H1 (cell line): Measurements from ENCODE around the gene PID1. TPM values are rescaled to one million over a fixed set of nuclear protein-coding genes. Genes with fewer than 3 reads are reported as not detected.

Source experiments
- CTCF ChIA-PET: fragments of 300-600 bp; sonication (Branson Sonifier 250); formaldehyde crosslinking; loops from one replicate; lab custom pipeline; 2021; ENCODE audit not compliant: partially characterized antibody; lab: Charles Lee
- POLR2A ChIA-PET: fragments of 300-600 bp; sonication (Branson Sonifier 250); formaldehyde crosslinking; loops from one replicate; lab custom pipeline; 2021; ENCODE audit warnings: inconsistent platforms; ENCODE audit not compliant: partially characterized antibody; lab: Charles Lee
- DNase-seq, 2 experiments: peaks; one replicate each; pipeline versions ENCODE4 v3.0.0 to v3.0.0-alpha.2; 2010 to 2022; ENCODE audit warnings: low spot score in 2 of 2, low read depth in 1 of 2, mixed read lengths in 1 of 2
- FAIRE-seq: peaks from 2 replicates; lab custom pipeline; 2011; peaks lifted over from hg19 to GRCh38; lab: Jason Lieb, UNC
- H2AFZ ChIP-seq: 2 replicates; pipeline ENCODE4 v1.8.1; 2012; ENCODE audit warnings: low read length, inconsistent platforms
- H2AK5ac ChIP-seq: 2 replicates; pipeline ENCODE4 v1.6.1; 2013; ENCODE audit warnings: low read depth, low read length
- H2BK120ac ChIP-seq: replicated peaks from 2 replicates; pipeline ENCODE3; 2013; ENCODE audit warnings: low read depth, low read length, inconsistent platforms
- H2BK12ac ChIP-seq: 2 replicates; pipeline ENCODE4 v1.6.1; 2013; ENCODE audit warnings: low read depth, low read length
- H2BK15ac ChIP-seq: 2 replicates; pipeline ENCODE4 v1.6.1; 2013; ENCODE audit warnings: low read length
- H2BK20ac ChIP-seq: 2 replicates; pipeline ENCODE4 v1.6.1; 2013; ENCODE audit warnings: low read length
- H2BK5ac ChIP-seq: 2 replicates; pipeline ENCODE4 v1.6.1; 2013; ENCODE audit warnings: low read depth, low read length
- H3K14ac ChIP-seq: 2 replicates; pipeline ENCODE4 v1.6.1; 2013; ENCODE audit warnings: inconsistent platforms; ENCODE audit not compliant: insufficient read length
- H3K18ac ChIP-seq: 2 replicates; pipeline ENCODE4 v1.6.1; 2013; ENCODE audit warnings: low read length; ENCODE audit errors: extremely low read depth
- H3K23ac ChIP-seq: 2 replicates; pipeline ENCODE4 v1.6.1; 2013; ENCODE audit warnings: inconsistent platforms; ENCODE audit not compliant: insufficient read length
- H3K23me2 ChIP-seq: 2 replicates; pipeline ENCODE4 v1.6.1; 2013; ENCODE audit warnings: low read depth, low read length
- H3K27ac ChIP-seq: 2 replicates; pipeline ENCODE4 v1.6.1; 2011; ENCODE audit warnings: low read depth, low read length, inconsistent platforms
- H3K27me3 ChIP-seq, 4 experiments: replicated peaks in 1 of 4; 1 replicate in 1 of 4; 2 replicates in 3 of 4; pipeline versions ENCODE4 v1.6.1 to v1.8.1; 2011 to 2013; ENCODE audit warnings: low read length in 3 of 4, mild to moderate bottlenecking in 3 of 4, inconsistent platforms in 2 of 4, mixed read lengths in 2 of 4, moderate library complexity in 1 of 4; ENCODE audit not compliant: control insufficient read depth in 3 of 4, insufficient read depth in 3 of 4; ENCODE audit errors: extremely low read depth in 1 of 4
- H3K36me3 ChIP-seq, 4 experiments: 2 replicates each; pipeline versions ENCODE4 v1.6.1 to v1.8.1; 2011 to 2013; ENCODE audit warnings: mild to moderate bottlenecking in 4 of 4, low read length in 3 of 4, moderate library complexity in 2 of 4, control low read depth in 1 of 4, inconsistent platforms in 1 of 4; ENCODE audit not compliant: insufficient read depth in 4 of 4, control insufficient read depth in 2 of 4
- H3K4ac ChIP-seq: replicated peaks from 2 replicates; pipeline ENCODE3; 2013; ENCODE audit warnings: low read length, low read depth, mixed read lengths, inconsistent platforms; ENCODE audit not compliant: insufficient read length
- H3K4me1 ChIP-seq, 4 experiments: replicated peaks in 1 of 4; 1 replicate in 1 of 4; 2 replicates in 3 of 4; pipeline versions ENCODE4 v1.6.1 to v1.8.1; 2011 to 2013; ENCODE audit warnings: low read length in 3 of 4, inconsistent platforms in 2 of 4, mixed read lengths in 1 of 4; ENCODE audit not compliant: insufficient read depth in 4 of 4, control insufficient read depth in 3 of 4
- H3K4me2 ChIP-seq, 2 experiments: 2 replicates each; pipeline versions ENCODE4 v1.6.1 to v1.8.1; 2011 to 2013; ENCODE audit warnings: low read depth in 2 of 2, low read length in 2 of 2, control low read depth in 1 of 2, inconsistent platforms in 1 of 2, mild to moderate bottlenecking in 1 of 2; ENCODE audit not compliant: insufficient read depth in 1 of 2
- H3K4me3 ChIP-seq, 4 experiments: fragments of 200-600, 300-600 bp in 1 of 4; sonication (generic), shearing (Covaris generic), sonication (Bioruptor Twin) in 1 of 4; 2 replicates each; pipeline versions ENCODE4 v1.5.1 to v1.8.1; 2011 to 2016; ENCODE audit warnings: low read length in 4 of 4, low read depth in 3 of 4, control low read depth in 2 of 4, inconsistent platforms in 2 of 4, mild to moderate bottlenecking in 2 of 4, mixed read lengths in 1 of 4, moderate library complexity in 1 of 4; ENCODE audit not compliant: insufficient read depth in 2 of 4; ENCODE audit errors: extremely low read depth in 1 of 4
- H3K56ac ChIP-seq: replicated peaks from 2 replicates; pipeline ENCODE3; 2013; ENCODE audit warnings: low read depth, mild to moderate bottlenecking, mixed read lengths, low read length, inconsistent platforms; ENCODE audit not compliant: insufficient read length
- H3K79me1 ChIP-seq: 2 replicates; pipeline ENCODE4 v1.6.1; 2013; ENCODE audit warnings: low read depth, low read length, control low read depth
- H3K79me2 ChIP-seq, 2 experiments: 2 replicates each; pipeline versions ENCODE4 v1.6.1 to v1.8.1; 2012 to 2013; ENCODE audit warnings: low read length in 2 of 2, mild to moderate bottlenecking in 2 of 2, inconsistent platforms in 1 of 2; ENCODE audit not compliant: insufficient read depth in 2 of 2, control insufficient read depth in 1 of 2
- H3K9ac ChIP-seq, 4 experiments: replicated peaks in 1 of 4; 1 replicate in 1 of 4; 2 replicates in 3 of 4; pipeline versions ENCODE4 v1.6.1 to v1.8.1; 2011 to 2013; ENCODE audit warnings: low read depth in 3 of 4, low read length in 3 of 4, control low read depth in 2 of 4, mild to moderate bottlenecking in 2 of 4, moderate library complexity in 2 of 4, inconsistent platforms in 1 of 4; ENCODE audit errors: extremely low read depth in 1 of 4
- H3K9me3 ChIP-seq, 2 experiments: 2 replicates each; pipeline versions ENCODE4 v1.6.1 to v1.8.1; 2012 to 2013; ENCODE audit warnings: mild to moderate bottlenecking in 2 of 2, moderate library complexity in 2 of 2, control low read depth in 1 of 2, inconsistent platforms in 1 of 2, low read depth in 1 of 2, low read length in 1 of 2, mixed read lengths in 1 of 2; ENCODE audit not compliant: insufficient read depth in 2 of 2
- H4K20me1 ChIP-seq, 2 experiments: replicated peaks in 1 of 2; 2 replicates each; pipeline versions ENCODE3 to v1.8.1; 2011 to 2013; ENCODE audit warnings: inconsistent platforms in 2 of 2, low read length in 2 of 2, mild to moderate bottlenecking in 1 of 2; ENCODE audit not compliant: insufficient read depth in 2 of 2, control insufficient read depth in 1 of 2
- H4K5ac ChIP-seq: 2 replicates; pipeline ENCODE4 v1.6.1; 2013; ENCODE audit warnings: low read length, low read depth, mixed read lengths, inconsistent platforms; ENCODE audit not compliant: insufficient read length
- H4K8ac ChIP-seq: 2 replicates; pipeline ENCODE4 v1.8.0; 2013; ENCODE audit warnings: mild to moderate bottlenecking, moderate library complexity, low read length, inconsistent platforms; ENCODE audit not compliant: insufficient read depth; ENCODE audit errors: extremely low read depth
- H4K91ac ChIP-seq: replicated peaks from 2 replicates; pipeline ENCODE3; 2013; ENCODE audit warnings: low read length, mixed read lengths, inconsistent platforms; ENCODE audit not compliant: insufficient read length
- CBX5 ChIP-seq: fragments of 300-800, 300-1000 bp; sonication (generic); IDR thresholded peaks from 2 replicates; pipeline ENCODE4 v1.7.1; 2016; ENCODE audit warnings: antibody characterized with exemption, low read length, low read depth
- EGR1 ChIP-seq: IDR thresholded peaks from 2 replicates; pipeline ENCODE4 v1.6.1; 2011; ENCODE audit warnings: low read depth, low read length, borderline replicate concordance
- HDAC2 ChIP-seq, 2 experiments: fragments of 300-600 bp in 1 of 2; sonication (generic) in 1 of 2; IDR thresholded peaks; 2 replicates each; pipeline ENCODE4 v1.6.1; 2011 to 2012; ENCODE audit warnings: low read depth in 2 of 2, low read length in 2 of 2, mild to moderate bottlenecking in 2 of 2, moderate library complexity in 2 of 2, borderline replicate concordance in 1 of 2, inconsistent platforms in 1 of 2
- KDM1A ChIP-seq: fragments of 200-600, 300-600 bp; sonication (generic); IDR thresholded peaks from 2 replicates; pipeline ENCODE4 v1.7.1; 2016; ENCODE audit warnings: mild to moderate bottlenecking, low read length, borderline replicate concordance
- KDM5A ChIP-seq: fragments of 200-600 bp; IDR thresholded peaks from 2 replicates; pipeline ENCODE4 v1.7.1; 2012; ENCODE audit warnings: mild to moderate bottlenecking, low read length, inconsistent platforms, mixed read lengths
- RBBP5 ChIP-seq: IDR thresholded peaks from 2 replicates; pipeline ENCODE4 v1.7.1; 2012; ENCODE audit warnings: low read depth, mild to moderate bottlenecking, inconsistent platforms, low read length, moderate library complexity, borderline replicate concordance
- SAP30 ChIP-seq: fragments of 300-600 bp; sonication (generic); IDR thresholded peaks from 2 replicates; pipeline ENCODE4 v1.7.1; 2012; ENCODE audit warnings: low read length, moderate library complexity, mild to moderate bottlenecking, inconsistent platforms; ENCODE audit not compliant: insufficient read depth, insufficient replicate concordance
- SIN3A ChIP-seq, 2 experiments: IDR thresholded peaks in 1 of 2; conservative IDR thresholded peaks in 1 of 2; 2 replicates each; pipeline ENCODE4 v1.6.1; 2011 to 2012; ENCODE audit warnings: low read length in 2 of 2, improper control_type of control experiment in 1 of 2, low read depth in 1 of 2, mild to moderate bottlenecking in 1 of 2
- SIX5 ChIP-seq: IDR thresholded peaks from 2 replicates; pipeline ENCODE4 v1.6.1; 2011; ENCODE audit warnings: mild to moderate bottlenecking, low read depth, low read length
- SRF ChIP-seq: IDR thresholded peaks from 2 replicates; pipeline ENCODE4 v1.6.1; 2011; ENCODE audit warnings: mild to moderate bottlenecking, low read depth, low read length, moderate library complexity
- WGBS, 2 experiments: shearing (Covaris generic) in 1 of 2; methylation state at CpG; one replicate each; pipeline versions ENCODE4 v1.1.6 to v1.1.7; 2013 to 2015; ENCODE audit warnings: low lambda C conversion rate in 2 of 2, mixed read lengths in 2 of 2, inconsistent platforms in 1 of 2, low coverage in 1 of 2, missing lambda C conversion rate in 1 of 2; ENCODE audit not compliant: insufficient replicate concordance in 2 of 2, insufficient coverage in 1 of 2, insufficient read length in 1 of 2; ENCODE audit errors: extremely low coverage in 1 of 2, missing lambda C conversion rate in 1 of 2; 5-methylcytosine and 5-hydroxymethylcytosine counted together
- polyA plus RNA-seq, 7 experiments: library from polyadenylated mRNA; depleted of rRNA in 3 of 7; stranded (reverse) in 5 of 7; unstranded in 2 of 7; fragments of >200 nt in 5 of 7; fragments of 200-250 nt in 2 of 7; gene quantifications; 1 replicate in 5 of 7; 2 replicates in 1 of 7; 4 replicates in 1 of 7; pipeline versions ENCODE4 v1.2.1 to v1.2.3, GENCODE V29; 2011 to 2013; ENCODE audit warnings: missing spikeins in 2 of 7, mixed read lengths in 2 of 7
- total RNA-seq: library from RNA; stranded (reverse); fragmentation: NEBNext Ultra II Directional; extraction: Animal tissue kit (Norgen Biotek cat#: 25700); gene quantifications from 2 replicates; pipeline ENCODE4 v1.2.1, GENCODE V29; 2021
- TF ChIP-seq, protein P1 (sequence below), 3 experiments: IDR thresholded peaks; 1 replicate in 2 of 3; 2 replicates in 1 of 3; pipeline versions ENCODE4 v1.5.1 to v1.6.1; 2011; ENCODE audit warnings: low read length in 3 of 3, mild to moderate bottlenecking in 3 of 3, inconsistent platforms in 2 of 3, low read depth in 1 of 3, moderate library complexity in 1 of 3; ENCODE audit not compliant: insufficient read depth in 1 of 3; ENCODE audit errors: control extremely low read depth in 1 of 3

The PID1 gene
- total and polyA plus RNA-seq, 2 of the 8 experiments (the other 6 are each of a cell fraction or from before 2014, with no cell fraction given): 1.5 to 3.3 TPM

- no peak overlapping the region for H3K9ac ChIP-seq
- FAIRE-seq: no peak
- no peak overlapping the region for H2BK15ac ChIP-seq
- no peak overlapping the region for H3K4ac ChIP-seq
- H4K5ac ChIP-seq: no peak overlapping the region
- no peak overlapping the region for H2BK120ac ChIP-seq
- H3K4me2 ChIP-seq: no peak overlapping the region
- H3K79me1 ChIP-seq: no peaks in the 10 kb centered on the region
- H2BK5ac ChIP-seq: no peak overlapping the region
- no peak overlapping the region for H3K23ac ChIP-seq
- H3K27me3 ChIP-seq: no peaks in the 10 kb centered on the region
- ChIA-PET POLR2A (no interaction called here), CTCF (interaction anchor here (0.6 kb wide), 1 partner anchor 692 kb away, joined by 3 read pairs; no protein-coding TSS in a partner anchor)
- no peaks in the 10 kb centered on the region for H4K20me1 ChIP-seq
- no peak overlapping the region for H2BK12ac ChIP-seq
- no peak overlapping the region for H3K18ac ChIP-seq
- H2AK5ac ChIP-seq: no peak overlapping the region
- H3K36me3 ChIP-seq: no peaks in the 10 kb centered on the region
- H3K4me3 ChIP-seq: no peak overlapping the region
- no peak for DNase-seq
- H3K23me2 ChIP-seq: no peaks in the 10 kb centered on the region
- WGBS, 2 experiments: 88% methylated on average over 7 of the region's 7 CpGs; no CpG with 5 or more reads in 1 of the 2 experiments
- H4K91ac ChIP-seq: no peak overlapping the region
- no peaks in the 10 kb centered on the region for H3K9me3 ChIP-seq
- H3K79me2 ChIP-seq: no peaks in the 10 kb centered on the region
- H3K56ac ChIP-seq: no peak overlapping the region
- H3K27ac ChIP-seq: no peak overlapping the region
- H3K14ac ChIP-seq: no peak overlapping the region
- H2BK20ac ChIP-seq: no peak overlapping the region
- no peaks in the 10 kb centered on the region for H3K4me1 ChIP-seq
- TF ChIP-seq KDM5A (no peak), SIX5 (no peak), HDAC2 (IDR thresholded peaks at IDR 0.05; ENCODE audit: borderline replicate concordance in 1 of 2, low read depth in 2 of 2, low read length in 2 of 2) (no peak), CBX5 (no peak), SRF (no peak), RBBP5 (no peak), EGR1 (no peak), KDM1A (no peak), SIN3A (conservative IDR thresholded peaks at IDR 0.05 in 1 of 2, IDR thresholded peaks at IDR 0.05 in 1 of 2; ENCODE audit: low read depth in 1 of 2, low read length in 2 of 2) (no peak), SAP30 (no peak)
- TF ChIP-seq, protein P1, sequence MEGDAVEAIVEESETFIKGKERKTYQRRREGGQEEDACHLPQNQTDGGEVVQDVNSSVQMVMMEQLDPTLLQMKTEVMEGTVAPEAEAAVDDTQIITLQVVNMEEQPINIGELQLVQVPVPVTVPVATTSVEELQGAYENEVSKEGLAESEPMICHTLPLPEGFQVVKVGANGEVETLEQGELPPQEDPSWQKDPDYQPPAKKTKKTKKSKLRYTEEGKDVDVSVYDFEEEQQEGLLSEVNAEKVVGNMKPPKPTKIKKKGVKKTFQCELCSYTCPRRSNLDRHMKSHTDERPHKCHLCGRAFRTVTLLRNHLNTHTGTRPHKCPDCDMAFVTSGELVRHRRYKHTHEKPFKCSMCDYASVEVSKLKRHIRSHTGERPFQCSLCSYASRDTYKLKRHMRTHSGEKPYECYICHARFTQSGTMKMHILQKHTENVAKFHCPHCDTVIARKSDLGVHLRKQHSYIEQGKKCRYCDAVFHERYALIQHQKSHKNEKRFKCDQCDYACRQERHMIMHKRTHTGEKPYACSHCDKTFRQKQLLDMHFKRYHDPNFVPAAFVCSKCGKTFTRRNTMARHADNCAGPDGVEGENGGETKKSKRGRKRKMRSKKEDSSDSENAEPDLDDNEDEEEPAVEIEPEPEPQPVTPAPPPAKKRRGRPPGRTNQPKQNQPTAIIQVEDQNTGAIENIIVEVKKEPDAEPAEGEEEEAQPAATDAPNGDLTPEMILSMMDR (IDR thresholded peaks at IDR 0.05; ENCODE audit: control extremely low read depth in 1 of 3, insufficient read depth in 1 of 3, low read depth in 1 of 3, low read length in 3 of 3): no peak
- no peak overlapping the region for H2AFZ ChIP-seq
- no peak overlapping the region for H4K8ac ChIP-seq
Measured at GRCh38 chr2:229107601-229108000, 163.5 kb downstream of the PID1 start.
